Measurements from ENCODE around the gene PLG. TPM values are rescaled to one million over a fixed set of nuclear protein-coding genes. Genes with fewer than 3 reads are reported as not detected.
"Not testable (repeated sequence)": the region's sequence is repeated elsewhere in the genome, so short reads cannot be mapped to it uniquely, and the experiment has no call there.

PLG gene
- not detected in 2 replicates for total RNA-seq (2012; rRNA removed)

DNA sequence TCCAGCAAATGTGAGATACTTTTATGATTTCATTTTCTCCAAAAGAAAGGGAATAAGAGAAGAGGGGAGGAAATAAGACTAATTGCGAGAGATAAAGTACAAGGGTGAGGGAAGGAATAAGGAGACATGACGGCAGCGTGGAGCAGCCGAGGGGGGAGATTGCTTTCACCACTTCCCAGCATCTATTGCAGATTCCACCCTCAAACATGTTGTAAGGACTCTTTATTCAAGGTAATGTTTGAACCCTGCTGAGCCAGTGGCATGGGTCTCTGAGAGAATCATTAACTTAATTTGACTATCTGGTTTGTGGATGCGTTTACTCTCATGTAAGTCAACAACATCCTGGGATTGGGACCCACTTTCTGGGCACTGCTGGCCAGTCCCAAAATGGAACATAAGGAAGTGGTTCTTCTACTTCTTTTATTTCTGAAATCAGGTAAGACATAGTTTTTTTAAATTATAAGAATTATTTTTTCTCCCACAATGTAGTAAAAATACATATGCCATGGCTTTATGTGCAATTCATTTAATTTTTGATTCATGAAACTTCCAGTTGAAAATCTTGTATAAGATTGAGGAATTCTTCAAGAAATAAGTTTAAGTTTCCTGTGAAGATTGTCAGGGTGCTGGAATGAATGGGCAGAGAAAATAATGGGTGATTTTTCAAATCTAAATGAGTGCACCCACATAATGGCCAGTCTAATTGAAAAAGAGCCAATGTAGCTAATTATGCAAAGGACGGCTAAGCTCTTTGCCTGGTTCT lies at the start of gene PLG:
Gene PLG (plus strand): TSS at position 327 of the 763 bp plus-strand sequence. CDS start 61 bp downstream, at position 388.
- H3K36me3 ChIP-seq (ENCODE audit: insufficient read depth, low read length); H3K4me1 ChIP-seq (ENCODE audit: control insufficient read depth, insufficient read depth, low read length); H3K4me2 ChIP-seq (ENCODE audit: low read length); H3K27me3 ChIP-seq (ENCODE audit: control insufficient read depth, insufficient read depth, low read length); H3K4me3 ChIP-seq (ENCODE audit: low read length); H3K9me3 ChIP-seq (replicated peaks; ENCODE audit: low read length); H3K9ac ChIP-seq (ENCODE audit: low read depth, low read length): not testable (repeated sequence)

DNA sequence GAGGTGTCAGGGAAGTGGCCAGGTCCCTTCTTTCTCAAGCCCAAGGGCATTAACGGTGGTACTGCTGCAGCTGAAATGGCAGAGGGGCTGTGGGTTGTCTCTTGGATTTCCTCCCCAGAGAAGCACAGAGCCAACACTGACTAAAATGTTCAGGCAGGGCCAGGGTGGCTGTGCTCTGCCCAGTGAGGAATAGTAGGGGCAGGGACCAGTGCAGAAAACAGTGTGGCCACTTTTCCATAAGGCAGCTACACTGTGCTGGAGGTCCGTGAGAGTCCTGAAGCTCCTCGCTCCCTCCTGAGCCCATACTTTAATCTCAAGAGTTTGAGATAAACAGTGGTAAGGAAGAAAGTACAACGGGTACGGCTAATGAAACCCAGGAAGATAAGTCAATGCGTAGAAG lies 42.5 kb upstream of the PLG start:
- Histone ChIP-seq H3K36me3 (ENCODE audit: insufficient read depth, low read length) (no peaks in the 10 kb centered on the region), H3K27me3 (ENCODE audit: control insufficient read depth, insufficient read depth, low read length) (no peaks in the 10 kb centered on the region), H3K4me2 (ENCODE audit: low read length) (no peak overlapping the region), H3K4me3 (ENCODE audit: low read length) (no peak overlapping the region), H3K9ac (ENCODE audit: low read depth, low read length) (no peak overlapping the region), H3K9me3 (replicated peaks; ENCODE audit: low read length) (no peaks in the 10 kb centered on the region), H3K4me1 (ENCODE audit: control insufficient read depth, insufficient read depth, low read length) (no peaks in the 10 kb centered on the region)

DNA sequence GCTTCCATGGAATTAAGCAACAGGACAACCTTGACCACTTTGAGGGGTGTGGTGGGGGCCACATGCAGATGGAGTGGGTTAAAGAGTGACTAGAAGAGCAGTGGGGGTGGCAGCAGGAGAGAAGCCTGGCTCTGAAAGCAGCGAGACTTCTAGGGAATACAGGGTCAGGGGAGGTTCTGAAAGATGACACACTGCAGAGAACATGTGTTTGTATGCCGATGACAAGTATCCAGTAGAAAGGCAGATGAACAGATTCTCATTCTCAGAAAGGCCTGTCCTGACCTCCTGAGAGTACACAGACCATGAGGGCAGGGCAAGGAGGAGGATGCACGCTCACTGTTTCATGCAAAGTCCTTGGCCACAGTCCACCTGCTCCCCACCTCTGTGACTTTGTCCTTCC lies 40.8 kb upstream of the PLG start:
- Histone ChIP-seq H3K4me3 (ENCODE audit: low read length) (no peak overlapping the region), H3K9ac (ENCODE audit: low read depth, low read length) (no peak overlapping the region), H3K4me1 (ENCODE audit: control insufficient read depth, insufficient read depth, low read length) (no peaks in the 10 kb centered on the region), H3K36me3 (ENCODE audit: insufficient read depth, low read length) (no peaks in the 10 kb centered on the region), H3K9me3 (replicated peaks; ENCODE audit: low read length) (no peaks in the 10 kb centered on the region), H3K27me3 (ENCODE audit: control insufficient read depth, insufficient read depth, low read length) (no peaks in the 10 kb centered on the region), H3K4me2 (ENCODE audit: low read length) (no peak overlapping the region)

DNA sequence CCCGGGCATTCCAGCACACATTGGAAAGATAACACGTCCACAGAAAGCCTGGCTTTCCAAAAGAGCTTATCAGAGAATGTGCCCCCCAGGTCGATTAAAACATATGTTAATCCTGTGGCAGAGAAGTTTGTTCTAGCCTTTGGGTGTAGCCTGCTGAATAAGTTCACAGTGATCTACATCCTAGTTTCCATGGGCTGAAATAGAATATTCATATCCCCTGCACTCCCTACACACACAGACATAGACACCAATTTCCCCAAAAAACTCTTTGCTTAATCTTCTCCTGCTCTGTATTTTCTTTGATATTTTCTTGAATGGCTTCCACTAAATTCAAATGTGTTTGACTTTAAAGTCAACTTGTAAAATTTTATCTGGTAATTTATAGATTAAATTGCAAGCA lies 39.6 kb upstream of the PLG start:
- no peak overlapping the region for H3K4me2 ChIP-seq (ENCODE audit: low read length)
- no peak overlapping the region for H3K4me3 ChIP-seq (ENCODE audit: low read length)
- no peak overlapping the region for H3K9ac ChIP-seq (ENCODE audit: low read depth, low read length)
- no peaks in the 10 kb centered on the region for H3K27me3 ChIP-seq (ENCODE audit: control insufficient read depth, insufficient read depth, low read length)
- no peaks in the 10 kb centered on the region for H3K36me3 ChIP-seq (ENCODE audit: insufficient read depth, low read length)
- H3K9me3 ChIP-seq (replicated peaks; ENCODE audit: low read length), result no peaks in the 10 kb centered on the region
- no peaks in the 10 kb centered on the region for H3K4me1 ChIP-seq (ENCODE audit: control insufficient read depth, insufficient read depth, low read length)

DNA sequence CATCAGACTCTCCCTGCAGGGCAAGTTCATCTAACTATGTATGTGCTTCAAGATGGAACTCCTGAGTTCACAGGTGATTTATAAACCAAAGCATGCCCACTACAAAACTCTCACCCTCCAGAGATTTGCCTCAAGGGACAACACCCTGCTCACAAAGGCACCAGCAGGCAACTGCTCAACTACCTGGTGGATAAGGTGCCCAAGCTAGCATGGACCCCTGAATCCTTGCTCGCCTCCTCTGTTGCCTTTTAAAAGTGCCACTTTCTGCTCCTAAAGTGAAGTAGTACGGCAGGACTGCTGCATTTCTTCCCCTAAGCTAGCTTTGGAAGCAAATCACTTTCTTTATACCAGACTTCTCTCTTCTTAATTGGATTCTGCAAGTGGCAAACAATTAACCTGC lies 39.2 kb upstream of the PLG start:
- no peak overlapping the region for H3K4me2 ChIP-seq (ENCODE audit: low read length)
- no peaks in the 10 kb centered on the region for H3K27me3 ChIP-seq (ENCODE audit: control insufficient read depth, insufficient read depth, low read length)
- H3K9me3 ChIP-seq (replicated peaks; ENCODE audit: low read length), result no peaks in the 10 kb centered on the region
- no peaks in the 10 kb centered on the region for H3K36me3 ChIP-seq (ENCODE audit: insufficient read depth, low read length)
- no peak overlapping the region for H3K4me3 ChIP-seq (ENCODE audit: low read length)
- no peak overlapping the region for H3K9ac ChIP-seq (ENCODE audit: low read depth, low read length)
- H3K4me1 ChIP-seq (ENCODE audit: control insufficient read depth, insufficient read depth, low read length), result no peaks in the 10 kb centered on the region

DNA sequence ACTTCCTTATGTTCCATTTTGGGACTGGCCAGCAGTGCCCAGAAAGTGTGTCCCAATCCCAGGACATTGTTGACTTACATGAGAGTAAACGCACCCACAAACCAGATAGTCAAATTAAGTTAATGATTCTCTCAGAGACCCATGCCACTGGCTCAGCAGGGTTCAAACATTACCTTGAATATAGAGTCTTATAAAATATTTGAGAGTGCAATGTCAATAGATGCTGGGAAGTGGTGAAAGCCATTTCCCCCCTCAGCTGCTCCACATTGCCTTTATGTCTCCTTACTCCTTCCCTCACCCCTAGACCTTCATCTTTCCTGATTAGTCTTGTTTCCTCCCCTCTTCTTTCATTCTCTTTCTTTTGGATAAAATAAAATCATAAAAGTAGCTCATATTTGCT lies 37.8 kb upstream of the PLG start, which contains the start of gene LPA:
Gene LPA (minus strand): TSS at position 78 of the 400 bp plus-strand sequence. CDS start 61 bp downstream, at position 17.
- not testable (repeated sequence) for H3K4me1 ChIP-seq (ENCODE audit: control insufficient read depth, insufficient read depth, low read length); H3K9me3 ChIP-seq (replicated peaks; ENCODE audit: low read length); H3K27me3 ChIP-seq (ENCODE audit: control insufficient read depth, insufficient read depth, low read length); H3K4me2 ChIP-seq (ENCODE audit: low read length); H3K9ac ChIP-seq (ENCODE audit: low read depth, low read length); H3K36me3 ChIP-seq (ENCODE audit: insufficient read depth, low read length); H3K4me3 ChIP-seq (ENCODE audit: low read length)

DNA sequence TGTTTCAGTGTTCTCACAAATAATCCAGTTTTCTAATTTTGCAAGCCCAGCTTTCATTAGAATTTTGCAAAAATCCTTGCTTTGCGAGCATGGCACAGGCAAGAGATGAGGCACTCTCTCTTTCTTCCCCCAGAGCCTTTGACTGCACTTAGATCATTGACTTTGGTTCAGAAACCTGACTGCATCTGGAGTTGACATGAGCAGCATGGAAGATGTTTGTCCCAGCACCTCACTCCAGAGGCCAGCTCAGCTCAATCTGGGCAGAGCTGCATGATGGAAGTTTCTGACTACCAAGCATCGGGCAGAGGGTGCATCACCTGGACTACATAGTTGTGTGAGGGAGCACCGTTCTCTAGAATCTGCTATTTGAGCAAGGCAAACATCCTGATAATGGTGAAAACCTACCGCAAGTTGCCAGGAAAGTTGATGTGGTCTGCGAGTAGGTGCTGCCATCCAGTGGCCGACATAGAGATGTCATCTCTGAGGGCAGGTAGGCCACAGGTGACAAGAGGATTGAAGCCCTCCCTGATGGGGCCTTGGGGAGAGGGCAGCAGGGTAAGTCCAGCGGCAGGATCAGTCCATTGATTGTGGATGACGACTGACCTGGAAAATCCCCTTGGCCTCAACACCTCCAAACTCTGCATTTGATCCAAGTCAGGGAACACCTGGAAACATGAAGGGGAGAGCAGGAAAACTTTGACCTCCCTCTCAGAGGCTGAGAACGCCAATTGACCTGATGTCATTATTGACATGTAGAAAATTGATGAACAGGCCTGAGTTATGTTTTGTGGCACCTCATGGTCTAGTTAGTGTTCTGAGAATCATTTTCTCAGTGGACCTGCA lies 34.2 kb upstream of the PLG start:
- H3K9ac ChIP-seq (ENCODE audit: low read depth, low read length), result no peak overlapping the region
- no peaks in the 10 kb centered on the region for H3K9me3 ChIP-seq (replicated peaks; ENCODE audit: low read length)
- no peaks in the 10 kb centered on the region for H3K27me3 ChIP-seq (ENCODE audit: control insufficient read depth, insufficient read depth, low read length)
- no peak overlapping the region for H3K4me2 ChIP-seq (ENCODE audit: low read length)
- no peaks in the 10 kb centered on the region for H3K36me3 ChIP-seq (ENCODE audit: insufficient read depth, low read length)
- no peak overlapping the region for H3K4me3 ChIP-seq (ENCODE audit: low read length)
- H3K4me1 ChIP-seq (ENCODE audit: control insufficient read depth, insufficient read depth, low read length), result no peaks in the 10 kb centered on the region

DNA sequence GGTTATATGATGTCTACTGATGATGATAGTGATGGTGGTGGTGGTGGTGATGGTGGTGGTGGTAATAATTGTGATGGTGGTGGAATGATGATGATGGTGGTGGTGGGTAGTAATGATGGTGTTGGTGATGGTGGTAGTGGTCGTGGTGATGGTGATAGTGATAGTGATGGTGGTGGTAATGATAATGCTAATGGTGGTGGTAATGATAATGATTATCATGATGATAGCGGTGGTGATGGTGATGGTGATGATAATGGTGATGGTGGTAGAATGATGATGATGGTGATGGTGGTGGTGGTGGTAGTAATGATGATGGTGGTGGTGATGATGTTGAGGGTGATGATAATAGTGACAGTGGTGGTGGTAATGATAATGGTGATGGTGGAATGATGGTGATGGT lies 33.5 kb upstream of the PLG start:
- H3K4me1 ChIP-seq (ENCODE audit: control insufficient read depth, insufficient read depth, low read length), result no peaks in the 10 kb centered on the region
- no peak overlapping the region for H3K9ac ChIP-seq (ENCODE audit: low read depth, low read length)
- H3K9me3 ChIP-seq (replicated peaks; ENCODE audit: low read length), result no peaks in the 10 kb centered on the region
- H3K4me2 ChIP-seq (ENCODE audit: low read length), result no peak overlapping the region
- H3K27me3 ChIP-seq (ENCODE audit: control insufficient read depth, insufficient read depth, low read length), result no peaks in the 10 kb centered on the region
- H3K4me3 ChIP-seq (ENCODE audit: low read length), result no peak overlapping the region
- H3K36me3 ChIP-seq (ENCODE audit: insufficient read depth, low read length), result no peaks in the 10 kb centered on the region

DNA sequence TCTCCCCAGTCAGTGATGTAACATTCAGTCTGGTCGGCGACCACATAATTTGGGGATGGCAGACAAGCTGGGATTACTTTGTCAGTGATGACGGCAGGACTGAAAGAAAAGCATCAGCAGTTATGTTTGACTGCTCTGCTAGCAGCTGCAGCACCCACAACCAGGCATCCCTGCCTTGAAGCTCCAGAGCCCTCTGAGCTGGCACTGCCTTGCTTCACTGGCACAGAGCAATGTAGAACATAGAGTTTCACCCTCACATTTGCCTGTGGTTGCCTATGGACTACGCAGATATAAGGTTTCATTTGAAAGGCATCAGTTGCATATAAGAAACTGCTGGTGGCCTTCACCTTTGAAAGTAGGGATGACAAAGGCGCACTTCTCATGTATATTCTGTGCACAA lies 25.6 kb upstream of the PLG start:
- not testable (repeated sequence) for H3K4me3 ChIP-seq (ENCODE audit: low read length); H3K9me3 ChIP-seq (replicated peaks; ENCODE audit: low read length); H3K4me1 ChIP-seq (ENCODE audit: control insufficient read depth, insufficient read depth, low read length); H3K36me3 ChIP-seq (ENCODE audit: insufficient read depth, low read length); H3K27me3 ChIP-seq (ENCODE audit: control insufficient read depth, insufficient read depth, low read length); H3K9ac ChIP-seq (ENCODE audit: low read depth, low read length); H3K4me2 ChIP-seq (ENCODE audit: low read length)

DNA sequence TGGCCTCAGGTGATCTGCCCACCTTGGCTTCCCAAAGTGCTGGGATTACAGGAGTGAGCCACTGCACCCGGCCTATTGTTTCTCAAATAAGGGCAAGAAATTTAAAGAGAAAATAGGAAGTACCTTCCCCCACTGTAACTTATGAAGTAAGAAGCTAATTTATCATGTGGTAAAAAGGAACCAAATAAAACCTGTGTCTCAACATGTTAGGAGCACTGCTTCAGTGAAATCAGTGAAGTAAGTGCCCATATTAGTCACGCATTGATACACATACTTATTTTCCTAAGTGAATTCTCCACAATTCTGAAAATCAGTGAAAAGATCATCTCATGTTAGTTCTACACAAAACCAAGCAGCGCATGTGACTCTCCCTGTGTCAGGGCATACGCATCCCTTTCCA lies 23.8 kb upstream of the PLG start:
- no peak overlapping the region for H3K4me3 ChIP-seq (ENCODE audit: low read length)

DNA sequence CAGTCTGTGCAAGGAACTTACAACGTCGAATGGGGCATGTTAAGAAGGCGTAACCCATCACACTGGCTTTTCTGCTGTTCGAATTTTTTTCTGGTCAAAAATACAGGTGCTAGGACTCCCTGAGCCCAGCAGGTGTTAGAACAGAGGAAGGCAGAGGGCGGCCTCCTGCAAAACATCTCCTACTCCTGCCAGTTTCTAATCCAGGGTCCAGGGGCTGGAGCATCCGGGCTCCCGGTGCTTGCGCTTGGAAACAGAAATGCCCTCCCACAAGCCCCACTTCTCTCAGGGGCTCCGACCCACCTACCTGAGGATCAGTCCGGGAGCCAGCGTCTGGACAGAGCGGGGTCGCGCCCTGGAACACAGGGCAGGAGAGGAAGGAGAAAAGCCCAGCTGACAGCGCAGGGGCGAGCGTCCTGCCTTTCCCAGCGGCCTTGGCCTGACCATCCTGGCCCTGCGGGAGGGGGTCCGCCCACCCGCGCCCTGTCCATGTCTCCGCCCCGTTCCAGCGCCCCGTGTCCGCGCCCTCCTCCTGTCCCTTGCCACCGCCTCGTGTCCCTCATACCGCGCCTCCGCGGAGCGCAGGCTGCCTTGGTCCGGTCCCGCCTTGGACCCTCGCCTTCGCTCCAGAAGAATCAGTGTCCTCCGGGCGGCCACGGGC lies 23.2 kb upstream of the PLG start:
- H3K9ac ChIP-seq (ENCODE audit: low read depth, low read length), result no peak overlapping the region
- no peak overlapping the region for H3K4me3 ChIP-seq (ENCODE audit: low read length)
- no peaks in the 10 kb centered on the region for H3K27me3 ChIP-seq (ENCODE audit: control insufficient read depth, insufficient read depth, low read length)
- H3K36me3 ChIP-seq (ENCODE audit: insufficient read depth, low read length), result no peaks in the 10 kb centered on the region
- H3K4me1 ChIP-seq (ENCODE audit: control insufficient read depth, insufficient read depth, low read length), result no peaks in the 10 kb centered on the region
- H3K9me3 ChIP-seq (replicated peaks; ENCODE audit: low read length), result no peaks in the 10 kb centered on the region
- no peak overlapping the region for H3K4me2 ChIP-seq (ENCODE audit: low read length)

More for the DNA sequence above, 23.8 kb upstream of the PLG start:
- no peak overlapping the region for H3K9ac ChIP-seq (ENCODE audit: low read depth, low read length)
- no peaks in the 10 kb centered on the region for H3K9me3 ChIP-seq (replicated peaks; ENCODE audit: low read length)
- H3K4me1 ChIP-seq (ENCODE audit: control insufficient read depth, insufficient read depth, low read length), result no peaks in the 10 kb centered on the region
- no peaks in the 10 kb centered on the region for H3K27me3 ChIP-seq (ENCODE audit: control insufficient read depth, insufficient read depth, low read length)
- H3K36me3 ChIP-seq (ENCODE audit: insufficient read depth, low read length), result no peaks in the 10 kb centered on the region
- H3K4me2 ChIP-seq (ENCODE audit: low read length), result no peak overlapping the region
